ENCODE data around the gene IDS.
A peak's percentile ranks its signal among the peaks of the same experiment; 100 is the strongest.
"Not testable (repeated sequence)": the region's sequence is repeated elsewhere in the genome, so short reads cannot be mapped to it uniquely, and the experiment has no call there.

Gene IDS

DNA sequence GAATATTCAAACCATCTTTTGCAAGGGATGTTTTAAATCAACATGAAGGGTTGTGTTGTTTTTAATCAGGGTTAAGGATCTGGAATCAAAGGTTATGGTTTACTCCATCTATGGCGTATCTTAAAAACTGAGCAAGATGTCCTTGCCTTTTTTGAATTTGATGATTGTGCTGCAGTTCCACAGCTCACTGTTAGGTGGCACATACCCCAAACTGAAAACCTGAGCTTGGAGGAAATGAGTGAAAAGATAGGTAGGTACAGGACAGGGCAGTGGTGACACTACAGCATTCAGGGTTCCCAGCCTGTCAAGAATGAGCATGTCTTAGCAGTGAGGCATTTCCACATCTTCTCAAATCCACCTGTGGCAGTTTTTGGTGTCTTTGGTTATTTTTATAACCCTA, 22.6 kb upstream of the IDS start:
- no peak overlapping the region for H3K4me3 ChIP-seq (ENCODE audit: low read depth, low read length)

DNA sequence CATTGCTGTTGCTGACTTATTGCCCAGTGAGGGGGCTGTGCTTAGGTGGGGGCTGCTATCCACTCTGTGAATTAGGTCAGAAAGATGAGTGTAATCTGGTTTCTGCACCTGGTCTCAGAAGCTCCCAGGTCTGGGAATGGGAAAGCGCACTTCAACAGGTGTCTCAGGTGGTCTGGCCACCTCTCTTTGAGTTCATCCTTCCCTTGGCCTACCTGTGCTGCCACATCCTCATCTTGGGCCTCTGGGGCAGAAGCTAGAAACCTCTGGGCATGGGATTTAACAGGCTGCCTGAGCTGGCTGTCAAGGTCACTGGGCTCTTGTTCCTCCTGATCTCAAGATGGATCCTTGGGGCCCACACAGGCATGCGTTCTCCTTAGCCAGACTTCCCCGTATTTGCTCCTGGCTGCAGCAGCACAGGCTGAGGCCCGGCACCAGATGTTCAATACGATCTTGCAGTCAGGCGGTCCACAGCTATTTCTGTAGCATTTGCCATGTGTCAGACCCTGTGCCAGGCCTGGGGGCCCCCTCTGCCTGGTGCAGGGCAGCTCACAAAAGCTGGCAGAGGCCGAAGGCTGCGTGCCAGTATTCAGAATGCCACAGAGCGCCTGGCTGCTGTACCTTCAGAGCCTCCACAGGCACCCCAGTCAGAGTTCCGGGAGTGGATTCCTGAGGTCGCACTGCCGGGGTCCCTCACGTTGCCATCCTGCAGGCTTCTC, 21.4 kb upstream of the IDS start:
- not testable (repeated sequence) for H3K4me3 ChIP-seq (ENCODE audit: low read depth, low read length)

GRCh38 chrX:149525903-149526302, 20.8 kb upstream of the IDS start:
- not testable (repeated sequence) for H3K4me3 ChIP-seq (ENCODE audit: low read depth, low read length)

- H3K4me3 ChIP-seq (ENCODE audit: low read depth, low read length) = not testable (repeated sequence)
Measured at GRCh38 chrX:149525389-149525788, 20.3 kb upstream of the IDS start.

DNA sequence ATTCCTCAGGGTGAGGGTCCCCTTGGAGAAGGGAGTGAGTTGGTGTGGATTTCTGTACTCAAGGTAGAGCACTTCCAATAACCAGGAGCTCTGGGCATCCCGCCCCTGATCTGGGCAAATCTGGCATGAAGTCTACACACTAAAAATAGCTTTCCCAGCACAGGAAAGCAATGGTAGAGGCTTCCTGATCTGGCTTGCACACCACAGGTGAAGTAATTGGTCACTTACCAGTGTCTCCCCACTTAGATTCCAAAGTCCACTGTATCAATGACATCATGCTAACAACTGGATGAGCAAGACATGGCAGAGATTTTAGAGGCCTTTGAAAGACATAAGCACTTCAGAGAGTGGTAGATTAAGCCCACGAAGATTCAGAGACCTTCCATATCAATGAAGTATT, 17.8 kb upstream of the IDS start:
- H3K4me3 ChIP-seq (ENCODE audit: low read depth, low read length) = no peak overlapping the region

GRCh38 chrX:149521438-149521837, 16.3 kb upstream of the IDS start:
- no peak overlapping the region for H3K4me3 ChIP-seq (ENCODE audit: low read depth, low read length)

GRCh38 chrX:149520636-149521277, 15.7 kb upstream of the IDS start:
- not testable (repeated sequence) for H3K4me3 ChIP-seq (ENCODE audit: low read depth, low read length)

- H3K4me3 ChIP-seq (ENCODE audit: low read depth, low read length) = no peak overlapping the region
Measured at GRCh38 chrX:149518236-149518635, 13.1 kb upstream of the IDS start.

- no peak overlapping the region for H3K4me3 ChIP-seq (ENCODE audit: low read depth, low read length)
Measured at GRCh38 chrX:149517308-149517707, 12.2 kb upstream of the IDS start.

DNA sequence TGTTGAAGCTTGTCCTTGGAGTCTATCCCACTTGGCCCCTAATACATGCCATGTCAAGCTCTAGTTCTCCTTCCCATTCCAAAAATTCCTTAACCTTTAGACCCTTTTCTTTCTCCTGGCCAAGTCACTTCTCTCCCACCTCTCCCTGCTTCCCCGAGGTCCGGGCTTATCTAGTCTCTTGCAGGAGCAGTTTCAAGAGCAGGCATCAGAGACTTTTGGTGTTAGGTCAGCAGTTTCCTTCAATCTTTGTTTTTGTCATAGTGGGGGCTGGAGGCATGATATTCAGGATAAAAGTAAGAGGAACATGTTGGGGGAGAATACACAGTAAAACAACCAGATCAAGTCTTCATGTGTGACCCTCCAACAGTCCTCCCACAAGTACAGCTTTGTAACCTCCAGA, 11.5 kb upstream of the IDS start:
- H3K4me3 ChIP-seq (ENCODE audit: low read depth, low read length) = no peak overlapping the region

GRCh38 chrX:149515954-149516602, 11.0 kb upstream of the IDS start:
- no peak overlapping the region for H3K4me3 ChIP-seq (ENCODE audit: low read depth, low read length)

DNA sequence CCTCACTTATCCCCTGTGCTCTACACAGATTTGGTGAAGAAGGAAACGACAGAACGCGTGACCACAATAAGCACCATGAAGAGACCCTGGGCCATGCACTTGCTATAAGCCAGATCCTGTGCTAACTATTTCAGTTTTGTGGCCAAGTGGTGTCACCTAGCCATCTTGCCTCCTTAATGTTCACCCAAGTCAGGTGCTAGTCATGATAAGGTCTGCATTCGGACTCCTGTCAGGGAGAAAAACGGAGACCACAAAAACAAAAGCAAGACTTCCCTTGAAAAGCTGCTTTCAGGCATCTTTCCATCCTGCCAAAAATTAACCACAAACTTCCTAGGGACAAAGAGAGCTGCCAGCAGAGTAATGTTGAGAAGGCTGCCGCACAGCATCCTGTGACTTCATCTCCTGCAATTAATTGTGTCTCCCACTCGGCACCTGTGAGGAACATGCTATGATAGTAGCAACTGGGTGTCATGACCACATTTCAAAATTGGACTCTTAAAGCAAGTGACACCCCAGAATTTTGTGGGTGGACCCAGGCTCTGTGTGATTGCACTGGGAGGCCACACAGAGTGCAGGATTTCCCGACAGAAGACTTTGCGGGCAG, 8.8 kb upstream of the IDS start:
- H3K4me3 ChIP-seq (ENCODE audit: low read depth, low read length) = no peak overlapping the region

DNA sequence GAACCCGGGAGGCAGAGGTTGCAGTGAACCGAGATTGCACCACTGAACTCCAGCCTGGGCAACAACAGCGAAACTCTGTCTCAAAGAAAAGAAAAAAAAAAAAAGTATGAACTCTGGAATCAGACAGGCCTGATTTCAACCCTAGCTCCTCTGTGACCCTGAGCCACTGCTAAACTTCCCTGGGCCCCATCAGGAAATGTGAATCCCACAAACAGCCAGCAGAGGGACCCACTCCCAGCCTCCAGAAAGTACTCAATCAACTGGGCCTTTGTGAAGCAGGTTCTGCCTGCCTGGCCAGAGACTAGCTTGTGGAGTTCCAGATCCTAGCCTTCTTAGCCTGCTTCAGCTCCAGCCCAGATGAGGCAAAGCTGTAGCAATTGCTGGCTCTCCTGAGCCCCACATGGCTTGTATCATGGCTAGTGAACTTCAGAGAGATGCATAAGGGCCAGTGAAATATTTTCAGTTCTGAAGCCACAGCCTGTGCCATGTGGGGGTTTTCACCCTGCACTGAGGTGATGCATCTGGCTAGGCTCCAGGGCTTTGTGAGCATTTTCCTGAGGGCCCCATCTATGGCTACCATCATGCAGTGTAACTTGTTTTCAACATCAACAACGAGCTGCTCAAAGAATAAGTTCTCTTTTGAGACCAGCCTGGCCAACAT, 7.2 kb upstream of the IDS start:
- no peak overlapping the region for H3K4me3 ChIP-seq (ENCODE audit: low read depth, low read length)

GRCh38 chrX:149511081-149511480, 6.0 kb upstream of the IDS start:
- no peak overlapping the region for H3K4me3 ChIP-seq (ENCODE audit: low read depth, low read length)

- H3K4me3 ChIP-seq (ENCODE audit: low read depth, low read length) = no peak overlapping the region
Measured at GRCh38 chrX:149510386-149510785, 5.3 kb upstream of the IDS start.

- H3K4me3 ChIP-seq (ENCODE audit: low read depth, low read length) = no peak overlapping the region
Measured at GRCh38 chrX:149508467-149508866, 3.4 kb upstream of the IDS start.

DNA sequence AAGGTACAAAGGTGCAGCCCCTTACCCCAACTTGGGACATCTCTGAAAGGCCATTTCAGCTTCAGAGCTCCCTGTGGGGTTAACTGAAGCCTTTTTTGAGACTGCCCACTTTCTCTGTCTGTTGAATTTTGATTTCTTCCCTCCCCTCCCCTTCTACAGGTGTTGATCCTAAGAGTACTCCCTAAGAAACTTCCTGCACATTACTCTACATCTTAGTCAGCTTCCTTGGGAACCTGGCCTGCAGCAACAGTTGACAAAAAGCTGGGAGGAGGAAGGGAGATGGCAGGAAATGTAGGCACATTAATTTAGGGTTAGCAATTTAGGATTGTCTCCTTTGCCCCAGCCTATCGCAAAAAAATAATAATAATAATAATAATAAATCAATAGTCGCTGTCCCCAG, 1.2 kb upstream of the IDS start:
- no peak overlapping the region for H3K4me3 ChIP-seq (ENCODE audit: low read depth, low read length)

GRCh38 chrX:149505671-149506070, 565 bp upstream of the IDS start:
- no peak overlapping the region for H3K4me3 ChIP-seq (ENCODE audit: low read depth, low read length)

- peak overlapping the region; percentile 39 for H3K4me3 ChIP-seq (ENCODE audit: low read depth, low read length)
Measured at GRCh38 chrX:149504226-149504914, 736 bp downstream of the IDS start.

DNA sequence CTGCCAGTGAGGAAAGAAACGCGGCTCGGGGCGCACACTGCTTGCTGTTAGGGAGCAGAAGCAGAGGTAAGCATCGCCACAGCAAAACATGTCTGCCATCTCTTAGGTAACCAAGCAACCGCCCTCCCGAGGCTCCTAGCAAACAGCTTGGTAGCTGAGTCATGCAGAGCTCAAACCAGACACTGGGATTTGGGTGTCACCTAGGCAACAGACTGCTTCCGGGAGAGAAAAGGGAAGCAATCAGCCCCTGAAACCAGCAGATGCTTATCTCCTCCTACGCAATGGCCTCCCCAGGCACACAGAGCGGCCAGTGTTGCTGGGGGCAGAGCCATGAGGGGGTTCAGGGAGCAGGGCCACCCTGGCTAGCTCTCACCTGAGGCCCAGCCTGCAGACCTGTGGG, 1.7 kb downstream of the IDS start:
- not testable (repeated sequence) for H3K4me3 ChIP-seq (ENCODE audit: low read depth, low read length)

DNA sequence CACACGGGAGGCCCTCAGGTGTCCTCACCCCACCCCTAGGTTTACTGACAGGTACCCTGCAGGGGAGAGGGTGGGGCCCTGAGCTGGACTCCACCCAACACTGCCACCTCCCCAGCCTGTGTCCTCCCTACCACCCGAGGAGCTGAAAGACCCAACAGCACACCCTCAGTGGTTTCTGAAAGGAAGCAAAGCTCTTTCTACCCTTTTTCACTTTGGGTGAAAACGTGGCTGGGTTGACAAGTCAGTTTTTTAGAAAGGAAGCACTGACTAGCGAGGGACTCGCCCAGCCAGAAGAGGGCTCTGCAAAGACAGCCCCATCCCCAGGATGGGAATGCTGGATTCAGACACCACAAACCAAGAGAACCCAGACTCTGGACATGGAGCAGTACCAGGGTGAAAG, 2.2 kb downstream of the IDS start:
- H3K4me3 ChIP-seq (ENCODE audit: low read depth, low read length) = not testable (repeated sequence)
